Measurements from ENCODE around the gene GNPAT.

GRCh38 chr1:231240883-231241735 is at the start of gene GNPAT:
- TF ChIP-seq POLR2A (IDR thresholded peaks at IDR 0.05; ENCODE audit: low read length) (peak; percentile 94), GATA1 (IDR thresholded peaks at IDR 0.05; ENCODE audit: low read depth, low read length) (no peak)

Measured in erythroblast (primary cell).